Pancreas (tissue), 10 donors: Measurements from ENCODE around the gene UNG. TPM values are rescaled to one million over a fixed set of nuclear protein-coding genes. Genes with fewer than 3 reads are reported as not detected.

Experiments used
- ATAC-seq, 4 donors: fragments of 200-7000 bp; cut with Tn5 transposase; one replicate each; pipeline versions ENCODE4 v1.8.0 to v1.9.1; 2020; ENCODE audit warnings: mild to moderate bottlenecking in 4 of 4, moderate library complexity in 4 of 4
- DNase-seq, 6 donors: peaks; one replicate each; pipeline ENCODE4 v3.0.0-alpha.2; 2020
- FAIRE-seq: peaks from 2 replicates; lab custom pipeline; 2012; peaks lifted over from hg19 to GRCh38; lab: Jason Lieb, UNC
- H3K27ac ChIP-seq, 4 donors: fragments of 200-600 bp; sonication (generic); 1 replicate in 3 of 4; 2 replicates in 1 of 4; pipeline versions ENCODE4 v1.5.0 to v1.8.0; 2020
- H3K27me3 ChIP-seq, 4 donors: fragments of 200-600 bp; one replicate each; pipeline ENCODE4 v1.8.0; 2021
- H3K36me3 ChIP-seq, 3 donors: fragments of 200-600 bp; sonication (generic) in 1 of 3; one replicate each; pipeline versions ENCODE4 v1.5.0 to v1.8.0; 2020 to 2021
- H3K4me1 ChIP-seq, 3 donors: fragments of 200-600 bp; one replicate each; pipeline ENCODE4 v1.8.0; 2021
- H3K4me3 ChIP-seq, 4 donors: fragments of 200-600 bp; sonication (generic) in 2 of 4; one replicate each; pipeline versions ENCODE4 v1.5.0 to v1.8.0; 2020 to 2021
- H3K9me3 ChIP-seq, 4 donors: fragments of 200-600 bp; one replicate each; pipeline ENCODE4 v1.8.0; 2021
- WGBS, 2 donors: extraction: QIAGEN DNeasy Blood & Tissue Kit; methylation state at CpG; one replicate each; pipeline ENCODE4 v1.1.7; 2013; 5-methylcytosine and 5-hydroxymethylcytosine counted together
- intact Hi-C, 3 donors: fragments of 100-400 bp; cut with DNase I; formaldehyde crosslinking; loops; one replicate each; pipeline versions ENCODE4 v1.11.1 to v1.14.2; 2022
- polyA plus RNA-seq, 2 donors: library from polyadenylated mRNA; stranded (reverse); fragments of 200-250 nt; gene quantifications; one replicate each; pipeline ENCODE4 v1.2.3, GENCODE V29; 2013
- total RNA-seq, 6 donors: library from RNA; stranded (reverse); fragmentation: NEBNext Ultra II Directional in 4 of 6; extraction: Animal tissue kit (Norgen Biotek cat#: 25700) in 4 of 6; gene quantifications; one replicate each; pipeline versions ENCODE4 v1.2.1 to v1.2.4, GENCODE V29; 2021 to 2023
- TF ChIP-seq, protein P1 (sequence below), 4 donors: fragments of 200-600 bp; sonication (generic) in 3 of 4; IDR thresholded peaks; one replicate each; pipeline versions ENCODE4 v1.5.0 to v1.8.0; 2021; ENCODE audit warnings: antibody characterized with exemption in 4 of 4
- donor health status: healthy with polysubstance abuse.
- donor health status: DM: no; HTN: no; CAD: no; lungs with moderate emphysema.
- donor health status: DM: no; HTN: no; CAD: no.
- donor health status: control.
- donor health status: control.
- donor health status: Bipolar disorder and iron deficiency.
- donor health status: DM: yes; HTN: yes; CAD: no.
- donor health status: DM: no; HTN: no; CAD: no.
- donor health status: DM: no; HTN: no; CAD: no.
- donor health status: DM: yes; HTN: yes; CAD: no.

Gene UNG
- total and polyA plus RNA-seq, 8 donors: 5.1 to 15.8 (median 8.3) TPM

DNA sequence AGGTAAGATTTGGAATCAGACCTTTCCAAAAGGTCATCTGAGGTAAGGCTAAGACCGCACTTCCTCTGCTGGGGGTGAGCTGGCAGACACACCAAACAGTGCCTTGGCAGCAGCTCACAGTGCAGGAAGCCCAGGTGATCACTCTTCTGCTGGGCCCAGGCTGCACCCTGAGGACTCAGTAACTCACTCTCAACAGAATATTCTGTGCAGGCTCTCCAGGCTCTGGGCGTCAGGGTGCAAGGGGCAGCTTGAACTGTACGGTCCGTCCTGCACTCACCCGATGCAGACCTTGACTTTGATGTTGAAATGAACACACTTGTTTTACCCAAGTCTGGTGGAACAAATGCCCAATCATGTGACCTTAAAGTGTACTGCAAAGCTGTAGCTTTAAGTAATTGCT is 10.1 kb upstream of the UNG start:
- WGBS, 2 donors: 7 to 12% methylated on average over 5 of the region's 5 CpGs
- Histone ChIP-seq H3K9me3 (no peaks in the 10 kb centered on the region), H3K4me3 (no peak overlapping the region), H3K4me1 (peaks cover 6 to 29% (median 17%) of the 10 kb centered on the region in 3 donors), H3K27ac (no peak overlapping the region), H3K27me3 (no peaks in the 10 kb centered on the region), H3K36me3 (peaks cover 0 to 47% (median 8%) of the 10 kb centered on the region in 3 donors)
- intact Hi-C loops: no loop called here
- ATAC-seq (peak; percentile 56 to 76 (median 66)), DNase-seq (peak in 1 of 6 donors; percentile 40), FAIRE-seq (no peak)
- TF ChIP-seq, protein P1, sequence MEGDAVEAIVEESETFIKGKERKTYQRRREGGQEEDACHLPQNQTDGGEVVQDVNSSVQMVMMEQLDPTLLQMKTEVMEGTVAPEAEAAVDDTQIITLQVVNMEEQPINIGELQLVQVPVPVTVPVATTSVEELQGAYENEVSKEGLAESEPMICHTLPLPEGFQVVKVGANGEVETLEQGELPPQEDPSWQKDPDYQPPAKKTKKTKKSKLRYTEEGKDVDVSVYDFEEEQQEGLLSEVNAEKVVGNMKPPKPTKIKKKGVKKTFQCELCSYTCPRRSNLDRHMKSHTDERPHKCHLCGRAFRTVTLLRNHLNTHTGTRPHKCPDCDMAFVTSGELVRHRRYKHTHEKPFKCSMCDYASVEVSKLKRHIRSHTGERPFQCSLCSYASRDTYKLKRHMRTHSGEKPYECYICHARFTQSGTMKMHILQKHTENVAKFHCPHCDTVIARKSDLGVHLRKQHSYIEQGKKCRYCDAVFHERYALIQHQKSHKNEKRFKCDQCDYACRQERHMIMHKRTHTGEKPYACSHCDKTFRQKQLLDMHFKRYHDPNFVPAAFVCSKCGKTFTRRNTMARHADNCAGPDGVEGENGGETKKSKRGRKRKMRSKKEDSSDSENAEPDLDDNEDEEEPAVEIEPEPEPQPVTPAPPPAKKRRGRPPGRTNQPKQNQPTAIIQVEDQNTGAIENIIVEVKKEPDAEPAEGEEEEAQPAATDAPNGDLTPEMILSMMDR (IDR thresholded peaks at IDR 0.05): no peak

- H3K36me3 ChIP-seq: peaks cover 0 to 36% (median 8%) of the 10 kb centered on the region in 3 donors
- WGBS, 2 donors: 88 to 89% methylated on average over 6 of the region's 6 CpGs
- peaks cover 13 to 35% (median 23%) of the 10 kb centered on the region in 3 donors for H3K4me1 ChIP-seq
- H3K27ac ChIP-seq: no peak overlapping the region
- H3K27me3 ChIP-seq: no peaks in the 10 kb centered on the region
- ATAC-seq: no peak
- TF ChIP-seq, protein P1 (IDR thresholded peaks at IDR 0.05): no peak
- no peak for DNase-seq
- no peak for FAIRE-seq
- no peak overlapping the region for H3K4me3 ChIP-seq
- intact Hi-C loops: no loop called here
- H3K9me3 ChIP-seq: no peaks in the 10 kb centered on the region
These were observed 8.6 kb upstream of the UNG start for GRCh38 chr12:109088818-109089217.

DNA sequence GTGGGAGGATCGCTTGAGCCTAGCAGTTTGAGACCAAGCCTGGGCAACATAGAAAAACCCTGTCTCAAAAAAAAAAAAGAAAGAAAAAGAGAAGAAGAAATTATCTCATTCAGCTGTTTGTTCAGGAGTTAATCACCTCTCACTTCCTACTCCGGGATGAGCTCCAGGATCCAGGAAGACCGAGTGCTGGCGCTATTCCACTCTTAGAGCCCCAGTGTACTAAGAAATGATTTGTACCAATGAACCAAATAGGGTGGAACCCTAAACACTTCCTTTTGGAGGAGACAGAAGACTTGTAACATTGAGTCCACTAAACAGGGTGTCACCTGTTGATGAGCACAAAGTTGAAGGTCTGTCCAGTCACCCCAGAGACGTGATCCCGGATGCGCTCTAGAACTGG is 7.7 kb upstream of the UNG start:
- ATAC-seq (no peak), DNase-seq (no peak), FAIRE-seq (no peak)
- intact Hi-C loops: loop anchor here in 2 of 3 donors (5.0 to 10.0 kb wide), 2 partner anchors 205 to 207 kb away; partner anchors contain the start of gene DAO (in 2 of the 2)
- TF ChIP-seq, protein P1 (IDR thresholded peaks at IDR 0.05): no peak
- H3K27ac ChIP-seq: no peak overlapping the region
- H3K36me3 ChIP-seq: peaks cover 0 to 36% (median 8%) of the 10 kb centered on the region in 3 donors
- no peaks in the 10 kb centered on the region for H3K27me3 ChIP-seq
- no peak overlapping the region for H3K4me3 ChIP-seq
- 85 to 94% methylated on average over 7 of the region's 7 CpGs for WGBS, 2 donors
- H3K4me1 ChIP-seq: peaks cover 13 to 27% (median 16%) of the 10 kb centered on the region in 3 donors
- no peaks in the 10 kb centered on the region for H3K9me3 ChIP-seq

- no peak for DNase-seq
- peaks cover 10 to 17% (median 17%) of the 10 kb centered on the region in 3 donors for H3K4me1 ChIP-seq
- H3K4me3 ChIP-seq: peak overlapping the region; percentile 26 to 51 (median 43)
- no peak for ATAC-seq
- no peaks in the 10 kb centered on the region for H3K9me3 ChIP-seq
- intact Hi-C loops: loop anchor here in 2 of 3 donors (5.0 to 10.0 kb wide), 2 partner anchors 208 to 210 kb away; partner anchors contain the start of gene DAO (in 2 of the 2)
- H3K27me3 ChIP-seq: no peaks in the 10 kb centered on the region
- no peak overlapping the region for H3K27ac ChIP-seq
- no peak for FAIRE-seq
- WGBS, 2 donors: 62 to 66% methylated on average over 6 of the region's 6 CpGs
- peaks cover 0 to 11% (median 8%) of the 10 kb centered on the region in 3 donors for H3K36me3 ChIP-seq
- TF ChIP-seq, protein P1 (IDR thresholded peaks at IDR 0.05): no peak
These were observed 4.8 kb upstream of the UNG start for GRCh38 chr12:109092497-109093021.
